MV-4-11 (cell line): ENCODE data around the gene HPCA.

Experiments used
- DNase-seq: peaks from one replicate; lab custom pipeline; 2025; lab: John Stamatoyannopoulos, UW

Gene HPCA

DNA sequence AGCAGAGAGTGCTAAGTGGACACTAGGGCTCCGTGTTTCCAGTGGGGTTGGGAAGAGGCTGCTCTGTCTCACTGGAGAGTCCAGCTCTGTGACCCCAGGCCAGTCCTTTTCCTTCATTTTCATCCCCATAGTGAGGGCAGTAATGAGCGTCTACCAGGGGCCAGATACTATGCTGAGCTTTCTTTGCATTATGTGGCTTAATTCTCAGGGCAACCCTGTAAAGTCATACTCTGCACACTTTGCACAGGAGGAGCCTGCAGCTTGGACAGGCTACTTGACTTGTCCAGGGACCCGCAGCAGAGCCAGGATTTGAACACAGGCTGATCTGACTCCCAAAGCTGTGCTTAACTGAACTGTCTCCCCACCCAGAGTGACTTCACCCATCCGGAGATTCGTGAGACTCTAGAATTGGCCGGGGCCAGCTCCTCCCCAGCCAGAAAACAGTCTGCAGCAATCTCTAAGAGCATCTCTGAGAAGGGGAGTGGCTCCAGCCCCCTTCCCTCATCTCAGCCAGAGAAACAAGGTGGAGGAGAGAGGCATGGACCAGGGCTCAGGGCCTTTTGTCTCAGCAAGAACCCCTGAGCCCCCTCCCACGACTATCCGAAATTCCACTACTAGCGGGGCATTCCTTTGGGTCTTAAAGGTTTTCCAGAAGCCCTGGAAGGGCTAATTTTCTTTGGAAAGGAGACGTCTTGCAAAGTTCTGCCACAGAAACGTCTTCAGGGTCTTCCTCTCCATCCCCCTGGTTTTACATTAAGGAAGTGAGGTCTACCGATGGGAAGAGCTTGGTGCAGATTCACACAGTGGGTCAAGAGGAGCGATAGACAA, 14.7 kb upstream of the HPCA start:
- DNase-seq = no peak

GRCh38 chr1:32872192-32872460, 14.2 kb upstream of the HPCA start:
- DNase-seq = no peak

DNA sequence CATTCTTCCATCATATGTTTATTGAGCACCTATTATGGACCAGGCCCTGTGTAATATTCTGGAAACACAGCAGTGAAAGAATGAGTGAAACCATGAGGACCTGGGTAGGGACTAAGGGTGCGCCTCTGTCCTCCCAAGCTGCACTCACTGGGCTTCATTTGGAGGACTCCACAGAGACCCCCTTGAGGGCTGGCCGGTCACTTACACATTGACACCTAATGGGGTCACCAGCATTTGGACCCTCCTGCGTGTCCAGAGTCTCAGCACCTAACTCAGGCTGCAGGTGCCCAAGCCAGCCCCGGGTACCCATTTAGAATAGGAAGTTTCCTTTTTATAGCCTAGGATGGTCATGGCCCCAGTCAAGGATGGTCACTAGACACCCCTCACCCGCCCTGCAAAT, 12.8 kb upstream of the HPCA start:
- DNase-seq = no peak

DNA sequence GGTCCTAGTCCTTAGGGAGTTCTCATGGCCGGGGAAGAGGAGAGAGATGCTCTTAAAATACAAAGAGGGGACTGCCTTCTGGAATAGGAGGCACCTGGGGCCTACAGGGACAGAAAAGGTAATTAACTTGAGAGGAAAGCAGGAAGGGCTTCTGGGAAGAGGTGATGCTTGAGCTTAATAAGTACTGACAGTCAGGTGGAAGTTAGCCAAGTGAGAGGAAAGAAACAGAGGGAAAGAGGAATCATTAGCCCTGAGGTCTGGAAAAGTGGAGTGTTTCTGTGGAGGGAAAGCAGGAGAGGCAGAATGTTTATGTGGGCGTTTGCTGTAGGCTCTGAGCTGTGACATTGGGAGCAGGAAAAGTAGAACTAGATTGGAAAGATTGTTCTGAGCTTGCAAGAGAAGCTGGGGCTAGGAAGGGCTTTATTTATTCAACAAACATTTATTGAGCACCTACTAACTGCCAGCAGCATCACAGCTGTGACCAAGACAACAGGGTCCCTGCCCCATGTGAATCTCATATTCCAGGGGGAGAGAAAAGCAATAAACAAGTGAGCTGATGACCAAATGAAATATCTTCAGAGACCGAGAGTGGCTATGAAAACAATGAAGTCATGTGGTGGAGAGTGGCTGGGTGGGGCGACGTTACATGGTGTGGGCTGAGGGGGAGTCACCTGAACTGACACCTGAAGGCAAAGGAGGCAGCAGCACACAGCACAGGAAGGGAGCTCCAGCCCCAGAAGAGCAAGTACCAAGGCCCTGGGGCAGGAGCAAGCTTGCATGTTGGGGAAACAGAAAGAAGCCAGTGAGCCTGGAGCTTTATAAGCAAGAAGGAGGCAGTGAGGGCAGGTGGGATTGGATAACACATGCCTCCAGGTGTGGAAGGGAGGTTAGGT, 11.2 kb upstream of the HPCA start:
- no peak for DNase-seq

GRCh38 chr1:32876341-32877210, 9.7 kb upstream of the HPCA start:
- peak; percentile 48 for DNase-seq

DNA sequence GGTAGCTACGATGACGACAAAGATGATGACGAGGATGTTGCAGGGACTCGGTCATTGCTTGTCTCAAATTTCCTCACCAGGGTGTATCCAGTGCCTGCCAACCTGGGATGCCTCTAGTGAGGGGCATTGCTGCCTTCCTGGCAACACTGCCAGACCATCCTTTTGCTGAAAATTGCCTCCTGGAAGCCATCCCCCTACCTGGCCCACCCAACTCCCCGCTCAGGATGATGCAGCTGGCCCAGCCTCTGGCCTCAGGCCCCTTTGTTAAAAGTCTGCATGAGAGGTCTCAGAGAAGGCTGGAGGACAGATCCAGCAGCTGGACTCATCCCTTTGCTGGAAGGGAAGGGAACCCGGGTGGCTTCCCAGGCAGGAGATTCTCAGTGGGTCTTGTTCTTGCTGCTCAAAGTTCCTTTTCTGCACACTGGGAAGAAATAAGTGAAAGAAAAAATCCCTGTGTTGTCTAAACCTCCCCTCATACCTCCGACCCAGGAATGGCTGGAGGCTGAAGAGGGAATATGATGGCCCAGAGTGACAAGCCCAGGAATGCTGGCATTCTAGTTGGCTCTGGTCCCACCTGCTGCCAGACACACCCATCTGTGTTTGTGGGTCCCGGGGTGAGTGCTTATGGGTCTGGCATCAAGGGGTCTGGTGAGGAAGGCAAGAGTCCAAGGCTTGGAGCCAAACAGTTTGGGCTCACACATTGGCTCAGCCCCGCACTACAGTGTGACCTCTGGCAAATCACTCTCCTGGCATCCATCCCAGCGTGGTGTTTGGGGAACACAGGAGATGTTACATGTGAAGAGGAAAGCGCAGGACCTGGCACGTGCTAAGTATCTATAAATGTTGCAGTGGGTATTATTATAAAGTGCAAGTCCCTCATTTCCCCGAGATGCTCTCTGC, 8.8 kb upstream of the HPCA start:
- DNase-seq = no peak

DNA sequence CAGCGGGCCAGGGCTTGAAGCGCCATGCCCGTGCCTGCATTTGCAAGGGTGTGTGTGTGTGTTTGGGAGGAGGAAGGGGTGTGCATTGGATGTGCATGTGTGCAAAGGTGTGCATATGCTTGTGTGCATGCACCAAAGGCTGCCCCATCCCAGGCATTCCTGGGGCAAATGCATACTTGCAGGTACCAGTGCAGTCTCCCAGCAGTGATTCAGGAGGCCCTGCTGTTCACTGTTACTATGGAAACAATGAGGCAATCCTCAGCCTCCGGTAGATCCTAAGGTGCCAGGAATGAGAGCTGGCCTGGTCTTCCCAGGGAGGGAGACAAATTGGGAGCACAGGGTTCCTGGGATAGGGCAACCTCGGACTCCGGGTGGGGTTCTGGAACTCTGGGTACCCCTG, 8.1 kb upstream of the HPCA start:
- no peak for DNase-seq

DNA sequence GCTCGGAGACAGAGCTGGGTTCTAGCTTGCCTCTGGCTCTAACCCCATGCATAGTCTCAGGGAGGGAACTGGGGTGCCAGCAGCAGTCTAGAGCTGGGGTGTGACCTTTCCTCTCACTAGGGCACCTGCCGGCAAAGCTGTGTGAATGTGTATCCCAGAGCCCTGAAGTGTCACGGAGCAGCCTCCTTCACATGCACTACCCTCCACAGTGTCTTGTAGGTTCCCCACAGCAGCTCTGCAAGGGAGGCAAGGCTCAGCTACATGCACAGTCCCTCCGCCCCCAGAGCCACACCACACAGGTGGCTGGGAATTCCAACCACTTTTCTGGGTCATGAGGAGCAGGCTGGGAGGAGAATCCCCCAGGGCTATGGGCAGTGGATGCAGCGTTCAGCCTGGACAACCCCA, 7.7 kb upstream of the HPCA start:
- DNase-seq = no peak

- no peak for DNase-seq
These were observed 5.0 kb upstream of the HPCA start for GRCh38 chr1:32881291-32881690.

DNA sequence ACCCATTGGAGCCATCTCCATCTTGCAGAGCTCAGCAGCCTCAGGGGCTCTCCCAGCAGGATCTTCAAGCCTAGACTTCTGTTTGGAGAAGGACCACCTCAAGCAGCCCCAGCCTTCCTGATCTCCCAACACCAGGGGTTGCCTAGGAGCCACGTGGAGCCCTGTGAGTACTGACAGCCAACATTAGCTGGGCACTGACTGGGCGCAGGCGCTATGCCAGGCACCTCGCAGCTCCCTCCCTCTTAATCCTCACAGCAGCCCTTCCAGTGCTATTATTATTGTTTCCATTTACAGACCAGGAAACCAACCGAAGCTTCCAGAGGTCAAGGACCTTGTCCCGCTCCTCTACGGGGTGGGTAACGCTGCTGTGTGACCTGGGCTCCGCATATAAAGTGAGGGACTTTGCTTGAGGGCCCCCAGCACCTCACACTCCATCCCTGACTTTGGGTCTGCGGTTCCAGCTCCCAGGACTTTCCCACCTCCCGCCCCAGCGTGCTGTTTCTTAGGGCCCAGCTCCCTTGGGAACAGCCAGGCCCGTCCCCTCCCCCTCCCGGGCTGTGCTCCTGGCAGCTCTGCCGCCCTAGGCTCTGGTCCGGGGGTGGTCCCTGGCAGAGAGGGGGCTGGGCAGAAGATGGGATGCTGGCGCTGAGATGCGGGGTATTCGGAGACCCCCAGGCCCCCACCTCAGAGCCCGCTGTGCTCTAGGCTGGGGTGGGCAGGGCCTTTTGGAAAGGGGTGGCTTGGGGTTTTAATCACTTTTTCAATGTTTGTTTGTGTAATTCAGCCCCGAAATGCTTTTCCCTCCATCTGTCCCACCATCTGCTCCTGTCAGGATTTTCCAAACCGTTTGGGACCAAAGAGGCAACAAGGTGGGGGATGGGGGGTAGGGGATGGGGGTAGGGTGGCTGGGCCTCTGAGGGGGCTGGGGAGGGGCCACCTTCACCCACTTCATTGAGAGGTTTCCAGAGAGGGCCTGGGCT, 4.1 kb upstream of the HPCA start:
- DNase-seq = no peak

DNA sequence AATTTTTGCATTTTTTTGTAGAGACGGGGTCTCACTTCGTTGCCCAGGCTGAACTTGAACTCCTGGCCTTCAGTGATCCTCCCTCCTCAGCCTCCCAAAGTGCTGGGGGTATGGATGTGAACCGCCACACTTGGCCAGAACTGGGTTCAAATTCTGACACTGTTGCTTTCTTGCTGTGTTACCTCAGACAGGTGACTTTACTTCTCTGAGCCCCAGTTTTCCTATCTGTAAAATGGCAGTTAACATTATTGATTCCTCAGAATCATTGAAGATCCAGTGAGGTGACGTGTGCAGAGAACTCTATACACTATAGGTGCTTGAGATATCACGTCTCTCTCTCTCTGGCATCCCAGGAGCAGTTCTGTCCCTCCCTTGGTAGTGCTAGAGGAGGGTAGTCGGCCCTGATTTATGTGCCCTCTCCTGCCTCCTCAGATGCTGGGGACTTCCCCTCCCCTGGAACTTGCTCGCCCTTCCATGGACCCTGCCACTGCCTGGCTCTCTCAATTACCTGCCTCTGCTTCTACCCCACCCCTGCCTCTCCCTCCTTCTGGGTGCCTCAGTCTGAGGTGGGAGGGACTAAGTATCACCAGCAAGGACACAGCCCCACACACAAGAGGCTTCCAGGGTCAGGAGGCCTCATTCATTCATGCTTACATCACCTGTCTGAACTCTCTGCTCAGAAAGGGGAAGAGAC, 2.8 kb upstream of the HPCA start:
- no peak for DNase-seq

DNA sequence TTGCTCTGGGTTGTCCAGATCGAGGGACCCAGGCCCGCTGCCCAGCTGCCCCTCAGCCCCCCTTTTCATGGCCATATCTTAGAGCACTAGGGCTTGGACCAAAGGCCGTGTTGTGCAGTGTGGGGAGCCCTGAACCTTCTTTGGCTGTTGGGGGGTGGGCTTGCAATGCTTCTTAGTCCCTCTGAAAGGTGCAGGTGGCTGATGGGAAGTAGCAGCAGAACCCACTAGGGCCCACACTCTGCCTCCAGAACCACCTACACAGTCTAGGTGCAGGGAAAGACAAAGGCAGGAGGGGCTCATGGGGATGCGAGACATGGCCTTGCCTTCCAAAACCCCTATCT, 2.3 kb upstream of the HPCA start:
- no peak for DNase-seq

- no peak for DNase-seq
These were observed 1.6 kb upstream of the HPCA start for GRCh38 chr1:32884726-32885125.

DNA sequence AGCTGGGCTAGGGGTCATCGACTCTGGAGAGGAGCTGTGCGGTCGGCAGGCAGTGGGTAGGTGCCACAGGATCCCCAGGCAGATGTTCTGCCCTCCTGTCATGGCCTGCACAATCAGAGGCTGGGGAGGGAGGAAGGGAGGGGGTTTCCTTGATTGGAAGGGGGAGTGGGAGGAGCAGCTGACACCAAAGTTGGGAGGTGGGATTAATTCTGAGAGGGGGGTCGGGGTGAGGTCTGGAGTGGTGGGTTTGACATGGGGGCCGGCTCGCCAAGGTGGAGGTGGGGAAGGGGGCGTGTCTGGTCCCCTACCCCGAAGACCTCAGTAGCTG, 651 bp upstream of the HPCA start:
- DNase-seq = no peak

GRCh38 chr1:32886828-32887414, 630 bp downstream of the HPCA start:
- DNase-seq = no peak

DNA sequence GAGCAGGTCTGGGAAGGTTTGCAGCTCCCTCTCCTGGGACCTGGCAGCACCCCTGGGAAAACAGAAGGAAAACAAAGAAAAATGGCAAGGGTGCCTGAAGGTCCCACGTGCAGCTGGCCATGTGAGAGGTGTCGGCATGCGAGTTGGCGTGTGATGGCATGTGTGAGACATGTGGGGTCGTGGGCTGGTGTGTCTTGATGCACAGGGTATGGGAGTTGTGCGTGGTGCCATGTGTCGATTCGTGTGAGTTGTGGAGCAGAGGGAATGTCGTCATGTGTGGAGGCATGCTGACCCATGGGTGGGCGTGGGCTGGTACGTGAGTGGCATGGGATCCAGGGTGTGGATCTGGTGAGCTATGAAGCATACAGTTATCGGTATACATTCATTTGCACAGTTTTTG, 1.3 kb downstream of the HPCA start:
- DNase-seq = no peak

- no peak for DNase-seq
These were observed 1.8 kb downstream of the HPCA start for GRCh38 chr1:32888134-32888533.

- DNase-seq = no peak
These were observed 2.6 kb downstream of the HPCA start for GRCh38 chr1:32888677-32889420.

GRCh38 chr1:32889731-32890278, 3.5 kb downstream of the HPCA start:
- DNase-seq = no peak
